Stimulated activated CD4-positive, alpha-beta T cell treated with anti-CD3 and anti-CD28 coated beads, Interleukin-15, amount 100 ng/mL, for 24 hours (primary cell): ENCODE data around the gene MRC2.
A peak's percentile ranks its signal among the peaks of the same experiment; 100 is the strongest.

Experiments used
- DNase-seq: peaks from one replicate; pipeline ENCODE4 v3.0.0-alpha.2; 2020

Gene MRC2

GRCh38 chr17:62615503-62615902 lies 12.0 kb upstream of the MRC2 start:
- DNase-seq, result no peak

DNA sequence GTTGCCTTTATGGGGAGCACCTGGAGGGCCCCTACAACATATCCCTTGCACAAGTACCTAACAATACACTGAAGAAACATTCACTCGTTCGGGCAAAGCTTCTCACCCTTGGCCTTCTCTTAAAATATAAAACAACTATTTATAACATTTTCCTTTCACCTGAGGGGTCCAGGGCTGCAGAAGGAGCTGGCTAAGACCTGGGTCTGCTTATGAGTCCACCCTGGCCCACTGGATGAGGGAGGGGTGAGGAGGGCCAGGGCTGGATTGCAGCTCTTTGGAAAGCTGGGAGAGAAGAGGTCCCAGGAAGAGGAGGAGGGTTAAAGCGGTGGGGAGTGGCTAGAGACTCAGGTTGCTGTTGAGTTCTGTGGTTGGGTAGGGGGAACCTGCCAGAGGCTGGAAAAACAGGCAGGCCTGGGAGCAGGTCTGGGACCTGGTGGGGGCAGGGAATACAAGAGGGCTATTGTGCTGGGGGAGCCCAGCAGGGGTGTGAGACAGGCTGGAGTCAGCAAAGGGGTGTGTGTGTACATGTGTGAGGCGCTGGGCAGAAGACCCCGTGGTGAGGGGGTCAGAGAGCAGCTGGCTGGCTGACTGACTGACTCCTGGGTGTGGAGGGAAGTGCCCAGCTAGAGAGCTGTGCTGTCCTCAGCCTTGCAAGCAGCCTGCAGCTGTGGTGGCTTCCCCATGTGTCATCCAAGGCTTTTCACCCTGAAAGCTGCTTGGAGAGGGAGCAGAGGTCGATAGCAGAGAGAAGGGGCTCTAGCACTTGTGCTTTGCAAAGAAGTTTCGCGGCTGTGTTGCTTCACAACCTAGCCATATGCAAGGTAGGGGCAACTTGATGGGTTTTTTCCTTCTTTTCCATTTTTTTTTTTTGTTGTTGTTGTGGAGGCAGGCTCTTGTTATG lies 10.2 kb upstream of the MRC2 start:
- no peak for DNase-seq

- DNase-seq, result no peak
Observed at GRCh38 chr17:62617894-62618472, 9.5 kb upstream of the MRC2 start.

DNA sequence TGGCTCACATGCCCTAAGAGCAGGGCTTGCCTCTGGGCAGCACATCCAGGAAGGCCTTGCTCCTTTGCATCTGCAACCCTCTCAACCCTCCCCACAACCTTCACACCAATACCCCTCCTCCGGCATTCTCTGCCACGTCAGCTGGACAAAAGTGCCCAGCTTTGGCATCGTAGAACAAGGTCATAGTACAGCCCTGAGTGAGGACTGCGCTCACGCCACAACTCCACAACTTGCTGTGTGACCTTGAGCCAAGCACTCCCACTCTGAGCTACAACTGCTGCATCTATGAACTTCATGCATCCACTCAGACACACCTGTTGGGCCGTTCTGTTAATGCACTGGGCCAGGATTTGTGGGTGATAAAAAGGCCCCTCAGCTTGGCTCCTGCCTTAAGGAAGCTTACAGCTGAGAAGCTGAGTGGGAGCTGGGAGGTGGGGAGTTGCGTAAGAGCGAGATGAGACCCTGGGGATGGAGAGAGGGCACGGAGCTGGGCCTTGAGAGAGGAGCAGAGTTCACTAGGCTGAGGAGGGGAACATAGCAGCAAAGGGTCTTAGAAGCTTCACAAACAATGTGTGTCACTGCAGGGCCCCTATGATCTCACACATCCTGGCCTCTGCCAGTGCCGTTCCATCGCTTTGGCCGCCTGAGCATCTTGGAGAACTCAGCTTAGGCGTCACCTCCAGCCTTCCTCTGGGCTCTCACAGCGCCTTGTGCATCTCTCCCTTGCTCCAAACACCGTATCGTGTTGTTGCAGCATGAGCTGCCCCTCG lies 8.6 kb upstream of the MRC2 start:
- no peak for DNase-seq

GRCh38 chr17:62619417-62620155 lies 7.9 kb upstream of the MRC2 start:
- DNase-seq, result no peak

DNA sequence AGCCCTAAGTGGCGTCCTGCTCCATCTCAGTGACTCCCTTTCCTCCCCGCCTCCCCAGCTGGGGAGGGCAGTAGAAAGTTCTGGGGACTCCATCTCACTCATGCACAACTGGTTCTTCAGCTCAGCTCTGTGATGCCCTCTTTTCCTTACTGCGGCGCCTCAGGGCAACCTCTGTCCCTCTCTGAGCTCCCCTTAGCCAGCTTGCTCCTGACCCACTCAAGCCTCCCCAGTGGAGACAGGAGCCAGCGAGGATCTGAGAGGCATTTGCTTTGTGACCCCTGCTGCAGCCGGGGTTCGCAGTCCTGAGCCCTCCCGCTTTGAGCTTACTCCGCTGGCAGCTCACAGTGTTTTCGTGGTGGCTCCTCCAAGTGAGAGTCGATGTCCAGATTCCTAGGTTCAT lies 6.2 kb upstream of the MRC2 start:
- DNase-seq, result no peak

- no peak for DNase-seq
Observed at GRCh38 chr17:62625184-62625869, 2.1 kb upstream of the MRC2 start.

GRCh38 chr17:62625870-62626200 lies 1.6 kb upstream of the MRC2 start:
- DNase-seq, result no peak

- DNase-seq, result peak; percentile 47
Observed at GRCh38 chr17:62626719-62627218, 701 bp upstream of the MRC2 start.

- DNase-seq, result peak; percentile 70
Observed at GRCh38 chr17:62627904-62628633, 599 bp downstream of the MRC2 start.

DNA sequence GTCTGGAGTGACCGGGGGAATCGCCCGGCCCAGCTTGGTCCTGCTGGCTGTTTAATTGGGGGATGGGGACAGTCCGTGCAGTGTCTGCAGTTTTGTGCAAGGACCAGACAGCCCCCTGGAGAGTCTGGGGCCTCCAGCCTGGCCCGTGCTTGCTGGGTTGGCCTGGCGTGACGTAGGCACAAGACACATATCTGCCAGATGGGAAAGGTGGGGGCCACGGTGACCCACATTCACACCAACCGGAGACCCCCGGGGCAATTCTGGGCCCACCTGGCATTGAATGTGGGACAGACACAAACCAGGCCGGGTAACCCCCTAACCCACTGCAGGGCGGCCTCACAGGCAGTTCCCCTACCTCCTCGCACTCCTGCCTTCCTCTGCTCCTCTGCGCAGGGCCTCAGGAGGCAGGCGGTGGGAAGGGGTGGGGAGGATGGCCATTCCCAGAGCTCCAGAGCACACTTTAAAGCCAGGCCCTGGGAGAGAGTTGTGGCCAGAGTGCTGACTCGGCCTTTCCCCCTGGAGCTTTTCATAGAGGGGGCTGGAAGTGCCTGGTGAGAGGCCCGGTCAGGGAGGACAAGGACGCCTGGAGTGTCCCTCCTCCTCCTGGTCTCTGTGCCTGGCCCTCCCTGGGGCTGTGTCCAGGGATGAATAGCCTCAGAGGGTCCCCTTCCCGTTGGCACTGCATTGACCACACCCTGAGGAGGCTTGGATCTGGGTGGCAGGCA lies 1.5 kb downstream of the MRC2 start:
- no peak for DNase-seq

DNA sequence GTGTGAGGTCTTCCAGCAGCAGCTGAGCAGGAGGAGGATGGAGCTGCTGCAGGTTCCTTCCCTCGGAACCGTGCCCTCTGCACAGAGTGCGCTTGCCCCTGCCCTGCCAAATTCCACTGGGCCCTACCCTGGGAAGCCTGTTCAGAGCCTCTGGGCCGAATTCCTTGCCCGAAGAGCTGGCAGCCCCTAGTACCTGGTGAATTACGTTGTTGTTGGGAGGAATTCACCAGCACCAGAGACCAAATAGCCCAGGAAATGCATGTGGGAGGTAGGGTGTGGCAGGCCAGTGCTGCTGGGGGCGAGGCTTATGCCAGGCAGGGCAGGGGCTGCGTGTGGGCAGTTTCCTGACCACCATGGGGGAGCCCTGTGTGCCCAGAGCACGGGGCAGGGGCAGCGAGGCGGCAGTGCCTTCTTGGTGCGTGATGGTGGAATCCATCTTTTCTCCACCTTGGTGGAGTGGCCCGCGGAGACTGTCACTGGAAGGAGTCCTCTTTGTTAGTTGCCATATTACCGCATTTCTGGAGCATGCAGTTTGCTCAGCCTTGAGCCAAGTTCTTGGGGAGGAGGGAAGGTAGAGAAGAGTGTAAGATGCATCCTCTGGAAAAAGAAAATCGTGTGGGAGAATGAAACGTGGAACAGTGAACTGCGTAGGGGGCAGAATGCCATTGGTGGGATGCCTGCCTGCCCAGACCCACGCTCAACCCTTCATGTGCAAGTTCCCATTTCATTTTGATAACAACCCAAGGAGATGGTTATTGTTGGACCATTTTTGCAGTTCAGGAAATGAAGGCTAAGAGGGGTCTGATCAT lies 2.3 kb downstream of the MRC2 start:
- DNase-seq, result no peak

DNA sequence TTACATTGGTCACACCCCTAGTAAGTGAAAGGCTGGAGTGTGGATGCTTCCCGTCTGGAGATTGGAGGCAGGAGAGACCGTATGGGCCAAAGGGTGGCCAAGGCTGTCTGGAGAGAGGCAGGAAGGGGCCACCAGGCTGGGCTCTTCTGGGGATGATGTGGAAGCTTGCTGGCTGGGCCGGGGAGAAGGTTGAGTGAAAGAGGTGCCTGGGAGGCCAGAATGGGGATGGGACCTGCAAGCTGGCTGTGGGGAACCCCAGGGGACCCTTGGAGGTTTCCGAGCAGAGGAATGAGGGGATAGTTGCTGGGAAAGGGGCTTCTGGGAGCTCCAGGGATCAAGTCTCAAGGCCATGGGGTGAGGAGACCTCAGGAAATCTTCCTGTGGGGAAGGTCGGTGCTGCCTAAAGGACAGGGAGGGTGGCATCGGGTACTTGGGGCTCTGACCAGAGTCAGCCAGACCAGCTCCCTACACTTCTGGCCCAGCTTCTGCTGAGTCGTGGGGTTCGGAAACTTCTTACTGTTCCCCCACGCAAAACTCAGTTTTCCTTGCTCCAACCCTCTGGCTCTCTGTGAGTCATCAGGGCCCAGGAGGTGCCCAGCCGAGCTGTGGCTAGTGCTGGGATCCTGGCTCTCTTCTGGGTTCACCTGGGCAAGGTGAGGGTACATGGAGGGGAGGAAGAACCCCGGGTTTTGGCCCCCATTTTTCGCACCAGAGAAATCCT lies 3.1 kb downstream of the MRC2 start:
- DNase-seq, result no peak

DNA sequence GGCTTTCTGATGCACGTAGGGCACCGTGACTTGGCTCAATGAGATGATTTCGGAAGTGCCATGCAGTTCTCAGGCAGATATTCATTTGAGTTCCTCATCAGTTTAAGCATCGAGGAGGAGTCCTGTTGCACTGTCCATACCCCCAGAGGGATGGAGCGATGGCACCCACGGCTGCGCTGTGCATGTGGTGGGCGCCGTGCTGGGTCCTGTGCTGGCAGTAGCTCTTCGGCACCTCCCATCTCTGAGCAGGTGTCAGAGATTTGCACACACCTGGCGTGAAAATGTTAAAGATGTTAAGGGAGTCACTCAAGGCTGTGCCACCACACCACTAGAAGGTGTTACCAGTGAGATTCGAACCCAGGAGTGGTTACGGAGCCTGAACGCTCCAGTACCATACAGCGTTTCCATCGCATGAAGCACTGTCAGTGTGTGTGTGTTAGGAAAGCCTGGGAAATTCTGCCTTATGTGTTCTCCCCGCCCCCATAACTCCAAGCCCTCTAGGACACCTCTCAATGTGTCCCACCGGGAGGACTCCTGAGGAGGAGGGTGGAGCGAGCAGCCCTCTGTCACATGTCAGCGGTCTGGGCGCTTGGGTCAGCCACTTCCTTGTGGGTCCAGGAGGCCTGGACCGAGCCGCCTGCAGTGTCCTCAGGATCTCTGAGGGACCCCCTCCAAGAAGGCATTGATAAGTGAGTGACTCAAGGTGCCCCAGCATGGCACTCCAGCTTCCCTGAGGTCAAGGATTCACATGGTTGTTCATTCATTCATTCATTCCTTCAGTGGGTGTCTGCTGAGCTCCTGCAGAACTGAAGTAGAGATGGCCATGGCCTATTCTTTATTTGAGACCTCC lies 3.8 kb downstream of the MRC2 start:
- DNase-seq, result no peak

DNA sequence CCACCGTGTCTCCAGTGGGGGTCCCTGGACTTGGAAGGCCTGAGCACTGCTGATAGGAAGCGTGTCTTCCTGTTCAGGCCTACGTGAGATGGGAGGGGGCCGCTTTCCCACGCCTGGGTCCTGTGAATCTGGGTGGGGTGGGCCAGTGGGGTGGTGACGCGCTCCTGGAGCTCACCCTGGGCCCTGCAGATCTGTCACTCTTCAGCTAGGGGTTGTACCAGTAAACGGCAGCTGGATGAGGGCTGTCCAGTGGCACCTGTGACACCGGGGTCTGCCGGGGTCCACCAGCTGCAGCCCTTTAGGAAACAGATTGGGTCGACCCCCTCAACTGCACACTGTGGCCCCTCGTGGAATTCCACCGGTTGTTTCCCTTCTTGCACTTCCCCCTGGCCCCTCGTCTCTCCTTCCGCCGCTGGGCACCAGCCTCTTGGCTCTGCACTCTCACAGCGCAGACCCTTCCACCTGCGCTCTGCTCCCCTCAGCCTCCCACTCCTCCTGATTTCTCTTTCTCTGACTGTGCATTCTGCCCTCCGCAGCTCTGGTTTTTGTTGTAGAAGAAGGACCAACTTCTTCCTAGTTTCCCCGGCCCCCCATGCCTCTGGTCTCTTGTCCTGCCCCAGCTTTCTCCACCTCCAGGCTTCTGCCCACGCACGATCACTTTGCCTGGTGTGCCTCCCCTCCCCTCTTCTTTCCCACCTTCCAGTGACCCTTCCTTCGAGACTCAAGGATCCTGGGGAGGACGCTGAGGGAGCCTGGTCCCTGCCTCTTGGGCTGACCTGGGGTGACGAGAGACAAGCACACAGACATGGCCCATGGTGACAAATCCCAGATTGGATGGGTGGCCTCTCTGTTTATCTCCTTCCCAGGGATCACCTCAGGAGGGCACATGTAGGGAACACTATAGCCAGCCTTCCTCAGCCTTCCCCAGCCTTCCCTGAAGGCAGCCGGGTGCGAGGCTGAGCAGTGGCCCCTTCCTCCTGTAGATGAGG lies 4.8 kb downstream of the MRC2 start:
- DNase-seq, result no peak

DNA sequence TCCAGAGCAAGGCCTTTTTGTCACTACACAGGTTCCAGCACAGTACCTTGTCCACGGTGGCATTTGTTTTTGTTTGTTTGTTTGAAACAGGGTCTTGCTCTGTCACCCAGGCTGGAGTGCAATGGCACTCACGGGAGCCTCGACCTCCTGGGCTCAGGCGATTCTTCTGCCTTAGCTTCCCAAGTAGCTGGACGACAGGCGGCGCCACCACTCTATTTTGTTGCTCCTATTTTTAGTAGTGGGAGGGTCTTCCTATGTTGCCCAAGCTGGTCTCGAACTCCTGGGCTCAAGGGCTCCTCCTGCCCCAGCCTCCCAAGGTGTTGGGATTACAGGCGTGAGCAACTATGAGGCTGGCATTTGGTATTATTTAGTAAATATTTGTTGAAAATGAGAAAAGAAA lies 10.3 kb downstream of the MRC2 start:
- no peak for DNase-seq

- DNase-seq, result no peak
Observed at GRCh38 chr17:62641153-62641552, 13.7 kb downstream of the MRC2 start.
